GM23338 (cell line): ENCODE measurements around the gene CASQ2. TPM values are rescaled to one million over a fixed set of nuclear protein-coding genes. Genes with fewer than 3 reads are reported as not detected.

Experiments
- ATAC-seq: fragments of 200-7000 bp; cut with Tn5 transposase; 3 replicates; pipeline ENCODE4 v1.9.1; 2020
- DNase-seq: peaks from one replicate; pipeline ENCODE4 v3.0.0-alpha.2; 2015; ENCODE audit warnings: low spot score
- H2AFZ ChIP-seq: fragments of 200-600 bp; sonication (generic); 2 replicates; pipeline ENCODE4 v1.8.0; 2016; ENCODE audit warnings: antibody characterized with exemption, mild to moderate bottlenecking, moderate library complexity
- H3F3A ChIP-seq: fragments of 200-600 bp; sonication (generic); replicated peaks from 2 replicates; pipeline ENCODE4 v1.8.0; 2017; ENCODE audit warnings: antibody characterized with exemption, mixed run types, low read depth
- H3K27ac ChIP-seq: fragments of 200-600 bp; sonication (generic); 2 replicates; pipeline ENCODE4 v1.6.1; 2016; ENCODE audit warnings: low read depth
- H3K27me3 ChIP-seq: fragments of 200-600 bp; sonication (generic); 2 replicates; pipeline ENCODE4 v1.8.0; 2016; ENCODE audit warnings: mild to moderate bottlenecking, mixed run types, moderate library complexity; ENCODE audit not compliant: insufficient read depth
- H3K36me3 ChIP-seq: fragments of 200-600 bp; sonication (generic); 2 replicates; pipeline ENCODE4 v1.8.0; 2016; ENCODE audit warnings: mild to moderate bottlenecking; ENCODE audit not compliant: insufficient read depth
- H3K4me1 ChIP-seq: fragments of 200-600 bp; sonication (generic); 2 replicates; pipeline ENCODE4 v1.8.0; 2016; ENCODE audit warnings: mild to moderate bottlenecking, moderate library complexity; ENCODE audit not compliant: insufficient read depth
- H3K4me2 ChIP-seq: fragments of 200-600 bp; sonication (generic); 2 replicates; pipeline ENCODE4 v1.7.1; 2017; ENCODE audit warnings: mixed run types
- H3K4me3 ChIP-seq: fragments of 200-600 bp; sonication (generic); 2 replicates; pipeline ENCODE4 v1.6.1; 2016; ENCODE audit warnings: mixed run types
- H3K79me2 ChIP-seq: fragments of 200-600 bp; sonication (generic); replicated peaks from 2 replicates; pipeline ENCODE4 v1.8.0; 2017; ENCODE audit warnings: mild to moderate bottlenecking; ENCODE audit not compliant: insufficient read depth
- H3K9me2 ChIP-seq: fragments of 200-600 bp; sonication (generic); 2 replicates; pipeline ENCODE4 v1.8.0; 2017; ENCODE audit not compliant: insufficient read depth
- H4K20me1 ChIP-seq: fragments of 200-600 bp; sonication (generic); replicated peaks from 2 replicates; pipeline ENCODE4 v1.8.0; 2017; ENCODE audit warnings: mild to moderate bottlenecking; ENCODE audit not compliant: insufficient read depth
- H3K27ac Mint-ChIP-seq: 2 replicates; pipeline ENCODE4 v1.8.0; 2020; ENCODE audit warnings: inconsistent platforms, mild to moderate bottlenecking, moderate library complexity, mixed read lengths
- H3K27me3 Mint-ChIP-seq: 3 replicates; pipeline ENCODE4 v1.8.0; 2022; ENCODE audit warnings: low read depth, mild to moderate bottlenecking, moderate library complexity, mixed read lengths, inconsistent platforms; ENCODE audit not compliant: insufficient read depth, poor library complexity
- H3K36me3 Mint-ChIP-seq: 3 replicates; pipeline ENCODE4 v1.8.0; 2021; ENCODE audit warnings: low read depth, mild to moderate bottlenecking, inconsistent platforms, moderate library complexity, mixed read lengths
- H3K4me1 Mint-ChIP-seq: 3 replicates; pipeline ENCODE4 v1.8.0; 2020; ENCODE audit warnings: mild to moderate bottlenecking, inconsistent platforms, mixed read lengths
- H3K4me3 Mint-ChIP-seq: 3 replicates; pipeline ENCODE4 v1.8.0; 2021; ENCODE audit warnings: moderate library complexity, mild to moderate bottlenecking, inconsistent platforms, mixed read lengths
- H3K9me3 Mint-ChIP-seq: 3 replicates; pipeline ENCODE4 v1.8.0; 2020; ENCODE audit warnings: moderate library complexity, mild to moderate bottlenecking, inconsistent platforms, mixed read lengths
- CREB1 ChIP-seq: fragments of 250-450 bp; sonication (Bioruptor Pico); IDR thresholded peaks from 2 replicates; pipeline ENCODE4 v1.5.0; 2020; ENCODE audit warnings: low read depth, mild to moderate bottlenecking, moderate library complexity
- EZH2 ChIP-seq: fragments of 200-600 bp; sonication (generic); IDR thresholded peaks from one replicate; pipeline ENCODE4 v1.8.0; 2017; ENCODE audit warnings: antibody characterized with exemption, mild to moderate bottlenecking, low read depth; ENCODE audit not compliant: unreplicated experiment
- EZH2phosphoT487 ChIP-seq: fragments of 200-600 bp; sonication (generic); IDR thresholded peaks from one replicate; pipeline ENCODE4 v1.8.1; 2018; ENCODE audit warnings: antibody characterized with exemption; ENCODE audit not compliant: unreplicated experiment
- JUNB ChIP-seq: IDR thresholded peaks from one replicate; pipeline ENCODE4 v1.6.1; 2016; ENCODE audit warnings: antibody characterized with exemption; ENCODE audit not compliant: unreplicated experiment
- NANOG ChIP-seq: IDR thresholded peaks from 2 replicates; pipeline ENCODE4 v1.6.1; 2016; ENCODE audit warnings: antibody characterized with exemption, borderline replicate concordance
- POLR2AphosphoS5 ChIP-seq: IDR thresholded peaks from 2 replicates; pipeline ENCODE4 v1.6.1; 2016; ENCODE audit warnings: antibody characterized with exemption, low read depth
- STAT1 ChIP-seq: IDR thresholded peaks from one replicate; pipeline ENCODE4 v1.6.1; 2016; ENCODE audit warnings: antibody characterized with exemption; ENCODE audit not compliant: unreplicated experiment
- ZNF114 ChIP-seq: fragments of 250-450 bp; sonication (Bioruptor Pico); IDR thresholded peaks from 2 replicates; pipeline ENCODE4 v1.5.0; 2020; ENCODE audit warnings: mild to moderate bottlenecking, moderate library complexity
- ZNF331 ChIP-seq: fragments of 250-450 bp; sonication (Bioruptor Pico); IDR thresholded peaks from 2 replicates; pipeline ENCODE4 v1.5.0; 2020; ENCODE audit warnings: low read depth, mild to moderate bottlenecking, moderate library complexity
- polyA plus RNA-seq: library from polyadenylated mRNA; unstranded; fragments of >200 nt; fragmentation: Nextera tagmentation; extraction: Ambion mirVana; gene quantifications from 2 replicates; pipeline ENCODE4 v1.2.1, GENCODE V29; 2016
- total RNA-seq: library from RNA; depleted of rRNA; stranded (reverse); fragments of >200 nt; shearing (Covaris generic); gene quantifications from 2 replicates; pipeline ENCODE4 v1.2.3, GENCODE V29; 2014
- TF ChIP-seq, protein P1 (sequence below), 2 experiments: fragments of 200-600 bp in 1 of 2; sonication (generic) in 1 of 2; conservative IDR thresholded peaks; 2 replicates each; pipeline versions ENCODE4 v1.5.1 to v1.6.1; 2016 to 2017; ENCODE audit warnings: antibody characterized with exemption in 2 of 2, low read depth in 2 of 2, mild to moderate bottlenecking in 2 of 2, moderate library complexity in 1 of 2
- TF ChIP-seq, protein P2 (sequence below): IDR thresholded peaks from one replicate; pipeline ENCODE4 v1.6.1; 2018; ENCODE audit warnings: antibody characterized with exemption; ENCODE audit not compliant: unreplicated experiment
- TF ChIP-seq, protein P3 (sequence below): fragments of 250-450 bp; sonication (Bioruptor Pico); IDR thresholded peaks from 2 replicates; pipeline ENCODE4 v1.5.0; 2020; ENCODE audit warnings: mild to moderate bottlenecking, moderate library complexity
- TF ChIP-seq, protein P4 (sequence below): IDR thresholded peaks from 2 replicates; pipeline ENCODE4 v1.6.1; 2016; ENCODE audit warnings: antibody characterized with exemption

CASQ2 gene
- total and polyA plus RNA-seq, 2 experiments from 2014 or later: not detected

DNA sequence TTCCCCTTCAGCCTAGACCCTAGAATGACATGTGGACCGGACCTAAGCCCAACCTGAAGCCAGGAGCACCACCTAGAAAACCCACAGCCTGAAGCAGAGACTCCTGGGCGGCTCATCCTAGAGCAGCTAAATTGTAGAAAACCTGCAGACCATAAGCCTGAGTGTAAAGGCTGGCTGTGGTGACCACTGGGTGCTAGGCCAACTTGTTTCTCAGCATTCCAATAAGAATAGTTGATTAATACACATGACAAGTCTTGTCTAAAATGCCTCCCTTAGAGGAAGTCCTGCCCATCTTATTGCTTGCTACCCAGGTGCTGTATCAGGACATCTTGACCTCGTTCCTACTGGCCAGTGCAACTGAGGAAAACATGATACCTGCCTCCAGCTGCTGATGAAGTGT is 23.3 kb upstream of the CASQ2 start:
- Mint-ChIP-seq H3K9me3 (peaks cover 10% of the 10 kb centered on the region; the same call in 2 of the 3 replicates), H3K4me3 (no peak overlapping the region), H3K36me3 (peaks cover 4% of the 10 kb centered on the region; the same call in 1 of the 3 replicates), H3K27ac (no peak overlapping the region), H3K27me3 (peaks cover 3% of the 10 kb centered on the region), H3K4me1 (peaks cover 32% of the 10 kb centered on the region)
- no peak overlapping the region for H3K27ac ChIP-seq
- no peak for DNase-seq
- no peaks in the 10 kb centered on the region; the same call in 1 of the 2 replicates for H3K9me2 ChIP-seq
- no peak overlapping the region for H3K4me2 ChIP-seq
- peaks cover 26% of the 10 kb centered on the region for H3K4me1 ChIP-seq
- H3K4me3 ChIP-seq: no peak overlapping the region
- ATAC-seq: no peak
- no peaks in the 10 kb centered on the region for H3K27me3 ChIP-seq
- H3F3A ChIP-seq: no peaks in the 10 kb centered on the region
- no peaks in the 10 kb centered on the region for H3K79me2 ChIP-seq
- H4K20me1 ChIP-seq: no peaks in the 10 kb centered on the region
- no peak overlapping the region for H2AFZ ChIP-seq
- no peak for TF ChIP-seq EZH2phosphoT487
- no peak for TF ChIP-seq CREB1 (CRISPR knock-in tag)
- no peak for TF ChIP-seq NANOG
- TF ChIP-seq, protein P1, sequence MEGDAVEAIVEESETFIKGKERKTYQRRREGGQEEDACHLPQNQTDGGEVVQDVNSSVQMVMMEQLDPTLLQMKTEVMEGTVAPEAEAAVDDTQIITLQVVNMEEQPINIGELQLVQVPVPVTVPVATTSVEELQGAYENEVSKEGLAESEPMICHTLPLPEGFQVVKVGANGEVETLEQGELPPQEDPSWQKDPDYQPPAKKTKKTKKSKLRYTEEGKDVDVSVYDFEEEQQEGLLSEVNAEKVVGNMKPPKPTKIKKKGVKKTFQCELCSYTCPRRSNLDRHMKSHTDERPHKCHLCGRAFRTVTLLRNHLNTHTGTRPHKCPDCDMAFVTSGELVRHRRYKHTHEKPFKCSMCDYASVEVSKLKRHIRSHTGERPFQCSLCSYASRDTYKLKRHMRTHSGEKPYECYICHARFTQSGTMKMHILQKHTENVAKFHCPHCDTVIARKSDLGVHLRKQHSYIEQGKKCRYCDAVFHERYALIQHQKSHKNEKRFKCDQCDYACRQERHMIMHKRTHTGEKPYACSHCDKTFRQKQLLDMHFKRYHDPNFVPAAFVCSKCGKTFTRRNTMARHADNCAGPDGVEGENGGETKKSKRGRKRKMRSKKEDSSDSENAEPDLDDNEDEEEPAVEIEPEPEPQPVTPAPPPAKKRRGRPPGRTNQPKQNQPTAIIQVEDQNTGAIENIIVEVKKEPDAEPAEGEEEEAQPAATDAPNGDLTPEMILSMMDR (conservative IDR thresholded peaks at IDR 0.05; ENCODE audit: low read depth in 2 of 2): no peak
- TF ChIP-seq, protein P2, sequence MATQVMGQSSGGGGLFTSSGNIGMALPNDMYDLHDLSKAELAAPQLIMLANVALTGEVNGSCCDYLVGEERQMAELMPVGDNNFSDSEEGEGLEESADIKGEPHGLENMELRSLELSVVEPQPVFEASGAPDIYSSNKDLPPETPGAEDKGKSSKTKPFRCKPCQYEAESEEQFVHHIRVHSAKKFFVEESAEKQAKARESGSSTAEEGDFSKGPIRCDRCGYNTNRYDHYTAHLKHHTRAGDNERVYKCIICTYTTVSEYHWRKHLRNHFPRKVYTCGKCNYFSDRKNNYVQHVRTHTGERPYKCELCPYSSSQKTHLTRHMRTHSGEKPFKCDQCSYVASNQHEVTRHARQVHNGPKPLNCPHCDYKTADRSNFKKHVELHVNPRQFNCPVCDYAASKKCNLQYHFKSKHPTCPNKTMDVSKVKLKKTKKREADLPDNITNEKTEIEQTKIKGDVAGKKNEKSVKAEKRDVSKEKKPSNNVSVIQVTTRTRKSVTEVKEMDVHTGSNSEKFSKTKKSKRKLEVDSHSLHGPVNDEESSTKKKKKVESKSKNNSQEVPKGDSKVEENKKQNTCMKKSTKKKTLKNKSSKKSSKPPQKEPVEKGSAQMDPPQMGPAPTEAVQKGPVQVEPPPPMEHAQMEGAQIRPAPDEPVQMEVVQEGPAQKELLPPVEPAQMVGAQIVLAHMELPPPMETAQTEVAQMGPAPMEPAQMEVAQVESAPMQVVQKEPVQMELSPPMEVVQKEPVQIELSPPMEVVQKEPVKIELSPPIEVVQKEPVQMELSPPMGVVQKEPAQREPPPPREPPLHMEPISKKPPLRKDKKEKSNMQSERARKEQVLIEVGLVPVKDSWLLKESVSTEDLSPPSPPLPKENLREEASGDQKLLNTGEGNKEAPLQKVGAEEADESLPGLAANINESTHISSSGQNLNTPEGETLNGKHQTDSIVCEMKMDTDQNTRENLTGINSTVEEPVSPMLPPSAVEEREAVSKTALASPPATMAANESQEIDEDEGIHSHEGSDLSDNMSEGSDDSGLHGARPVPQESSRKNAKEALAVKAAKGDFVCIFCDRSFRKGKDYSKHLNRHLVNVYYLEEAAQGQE: no peak
- no peak for TF ChIP-seq ZNF114
- TF ChIP-seq JUNB: no peak
- TF ChIP-seq, protein P3, sequence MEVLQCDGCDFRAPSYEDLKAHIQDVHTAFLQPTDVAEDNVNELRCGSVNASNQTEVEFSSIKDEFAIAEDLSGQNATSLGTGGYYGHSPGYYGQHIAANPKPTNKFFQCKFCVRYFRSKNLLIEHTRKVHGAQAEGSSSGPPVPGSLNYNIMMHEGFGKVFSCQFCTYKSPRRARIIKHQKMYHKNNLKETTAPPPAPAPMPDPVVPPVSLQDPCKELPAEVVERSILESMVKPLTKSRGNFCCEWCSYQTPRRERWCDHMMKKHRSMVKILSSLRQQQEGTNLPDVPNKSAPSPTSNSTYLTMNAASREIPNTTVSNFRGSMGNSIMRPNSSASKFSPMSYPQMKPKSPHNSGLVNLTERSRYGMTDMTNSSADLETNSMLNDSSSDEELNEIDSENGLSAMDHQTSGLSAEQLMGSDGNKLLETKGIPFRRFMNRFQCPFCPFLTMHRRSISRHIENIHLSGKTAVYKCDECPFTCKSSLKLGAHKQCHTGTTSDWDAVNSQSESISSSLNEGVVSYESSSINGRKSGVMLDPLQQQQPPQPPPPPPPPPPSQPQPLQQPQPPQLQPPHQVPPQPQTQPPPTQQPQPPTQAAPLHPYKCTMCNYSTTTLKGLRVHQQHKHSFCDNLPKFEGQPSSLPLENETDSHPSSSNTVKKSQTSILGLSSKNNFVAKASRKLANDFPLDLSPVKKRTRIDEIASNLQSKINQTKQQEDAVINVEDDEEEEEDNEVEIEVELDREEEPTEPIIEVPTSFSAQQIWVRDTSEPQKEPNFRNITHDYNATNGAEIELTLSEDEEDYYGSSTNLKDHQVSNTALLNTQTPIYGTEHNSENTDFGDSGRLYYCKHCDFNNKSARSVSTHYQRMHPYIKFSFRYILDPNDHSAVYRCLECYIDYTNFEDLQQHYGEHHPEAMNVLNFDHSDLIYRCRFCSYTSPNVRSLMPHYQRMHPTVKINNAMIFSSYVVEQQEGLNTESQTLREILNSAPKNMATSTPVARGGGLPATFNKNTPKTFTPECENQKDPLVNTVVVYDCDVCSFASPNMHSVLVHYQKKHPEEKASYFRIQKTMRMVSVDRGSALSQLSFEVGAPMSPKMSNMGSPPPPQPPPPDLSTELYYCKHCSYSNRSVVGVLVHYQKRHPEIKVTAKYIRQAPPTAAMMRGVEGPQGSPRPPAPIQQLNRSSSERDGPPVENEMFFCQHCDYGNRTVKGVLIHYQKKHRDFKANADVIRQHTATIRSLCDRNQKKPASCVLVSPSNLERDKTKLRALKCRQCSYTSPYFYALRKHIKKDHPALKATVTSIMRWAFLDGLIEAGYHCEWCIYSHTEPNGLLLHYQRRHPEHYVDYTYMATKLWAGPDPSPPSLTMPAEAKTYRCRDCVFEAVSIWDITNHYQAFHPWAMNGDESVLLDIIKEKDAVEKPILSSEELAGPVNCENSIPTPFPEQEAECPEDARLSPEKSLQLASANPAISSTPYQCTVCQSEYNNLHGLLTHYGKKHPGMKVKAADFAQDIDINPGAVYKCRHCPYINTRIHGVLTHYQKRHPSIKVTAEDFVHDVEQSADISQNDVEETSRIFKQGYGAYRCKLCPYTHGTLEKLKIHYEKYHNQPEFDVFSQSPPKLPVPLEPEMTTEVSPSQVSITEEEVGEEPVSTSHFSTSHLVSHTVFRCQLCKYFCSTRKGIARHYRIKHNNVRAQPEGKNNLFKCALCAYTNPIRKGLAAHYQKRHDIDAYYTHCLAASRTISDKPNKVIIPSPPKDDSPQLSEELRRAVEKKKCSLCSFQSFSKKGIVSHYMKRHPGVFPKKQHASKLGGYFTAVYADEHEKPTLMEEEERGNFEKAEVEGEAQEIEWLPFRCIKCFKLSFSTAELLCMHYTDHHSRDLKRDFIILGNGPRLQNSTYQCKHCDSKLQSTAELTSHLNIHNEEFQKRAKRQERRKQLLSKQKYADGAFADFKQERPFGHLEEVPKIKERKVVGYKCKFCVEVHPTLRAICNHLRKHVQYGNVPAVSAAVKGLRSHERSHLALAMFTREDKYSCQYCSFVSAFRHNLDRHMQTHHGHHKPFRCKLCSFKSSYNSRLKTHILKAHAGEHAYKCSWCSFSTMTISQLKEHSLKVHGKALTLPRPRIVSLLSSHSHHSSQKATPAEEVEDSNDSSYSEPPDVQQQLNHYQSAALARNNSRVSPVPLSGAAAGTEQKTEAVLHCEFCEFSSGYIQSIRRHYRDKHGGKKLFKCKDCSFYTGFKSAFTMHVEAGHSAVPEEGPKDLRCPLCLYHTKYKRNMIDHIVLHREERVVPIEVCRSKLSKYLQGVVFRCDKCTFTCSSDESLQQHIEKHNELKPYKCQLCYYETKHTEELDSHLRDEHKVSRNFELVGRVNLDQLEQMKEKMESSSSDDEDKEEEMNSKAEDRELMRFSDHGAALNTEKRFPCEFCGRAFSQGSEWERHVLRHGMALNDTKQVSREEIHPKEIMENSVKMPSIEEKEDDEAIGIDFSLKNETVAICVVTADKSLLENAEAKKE (CRISPR knock-in tag): no peak
- TF ChIP-seq, protein P4, sequence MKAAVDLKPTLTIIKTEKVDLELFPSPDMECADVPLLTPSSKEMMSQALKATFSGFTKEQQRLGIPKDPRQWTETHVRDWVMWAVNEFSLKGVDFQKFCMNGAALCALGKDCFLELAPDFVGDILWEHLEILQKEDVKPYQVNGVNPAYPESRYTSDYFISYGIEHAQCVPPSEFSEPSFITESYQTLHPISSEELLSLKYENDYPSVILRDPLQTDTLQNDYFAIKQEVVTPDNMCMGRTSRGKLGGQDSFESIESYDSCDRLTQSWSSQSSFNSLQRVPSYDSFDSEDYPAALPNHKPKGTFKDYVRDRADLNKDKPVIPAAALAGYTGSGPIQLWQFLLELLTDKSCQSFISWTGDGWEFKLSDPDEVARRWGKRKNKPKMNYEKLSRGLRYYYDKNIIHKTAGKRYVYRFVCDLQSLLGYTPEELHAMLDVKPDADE: no peak
- TF ChIP-seq EZH2: no peak
- TF ChIP-seq POLR2AphosphoS5: no peak
- TF ChIP-seq STAT1: no peak
- TF ChIP-seq ZNF331 (CRISPR knock-in tag): no peak
- 0 out of 2 replicates have a peak, but pooled peaks cover 4% of the 10 kb centered on the region for H3K36me3 ChIP-seq
